ENCODE results near the gene ZNF492. TPM values are rescaled to one million over a fixed set of nuclear protein-coding genes. Genes with fewer than 3 reads are reported as not detected.

Gene ZNF492
- total RNA-seq, 1 donor from 2014 or later: not detected

DNA sequence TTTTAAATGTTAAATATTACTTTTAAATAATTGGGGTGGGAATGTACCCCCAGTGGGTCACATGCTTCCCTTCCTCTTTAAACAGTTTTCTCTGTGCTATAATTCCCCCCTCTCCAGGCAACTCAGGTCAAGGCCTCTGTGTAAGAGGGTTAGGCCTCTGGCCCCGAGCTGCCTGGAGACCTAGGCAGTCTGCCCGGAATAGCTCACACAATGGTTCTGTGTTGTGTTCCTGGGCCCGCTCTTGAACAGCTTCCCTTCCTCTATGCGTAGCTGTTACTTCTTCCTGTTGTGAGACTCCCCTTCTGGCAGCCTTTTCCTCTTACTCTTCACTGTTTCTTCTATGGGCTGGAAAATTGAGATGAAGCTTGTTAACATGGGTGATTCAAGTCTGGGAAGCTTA, 14.8 kb upstream of the ZNF492 start:
- H3K9me3 Mint-ChIP-seq (ENCODE audit: unreplicated experiment): peaks cover 25% of the 10 kb centered on the region
- H3K4me3 Mint-ChIP-seq (ENCODE audit: unreplicated experiment): no peak overlapping the region
- no peak overlapping the region for H3K27ac Mint-ChIP-seq (ENCODE audit: unreplicated experiment)
- no peak for DNase-seq (ENCODE audit: extremely low spot score, unreplicated experiment)
- H3K36me3 Mint-ChIP-seq (ENCODE audit: unreplicated experiment): no peaks in the 10 kb centered on the region
- no peaks in the 10 kb centered on the region for H3K27me3 Mint-ChIP-seq (ENCODE audit: unreplicated experiment)
- TF ChIP-seq, protein P1, sequence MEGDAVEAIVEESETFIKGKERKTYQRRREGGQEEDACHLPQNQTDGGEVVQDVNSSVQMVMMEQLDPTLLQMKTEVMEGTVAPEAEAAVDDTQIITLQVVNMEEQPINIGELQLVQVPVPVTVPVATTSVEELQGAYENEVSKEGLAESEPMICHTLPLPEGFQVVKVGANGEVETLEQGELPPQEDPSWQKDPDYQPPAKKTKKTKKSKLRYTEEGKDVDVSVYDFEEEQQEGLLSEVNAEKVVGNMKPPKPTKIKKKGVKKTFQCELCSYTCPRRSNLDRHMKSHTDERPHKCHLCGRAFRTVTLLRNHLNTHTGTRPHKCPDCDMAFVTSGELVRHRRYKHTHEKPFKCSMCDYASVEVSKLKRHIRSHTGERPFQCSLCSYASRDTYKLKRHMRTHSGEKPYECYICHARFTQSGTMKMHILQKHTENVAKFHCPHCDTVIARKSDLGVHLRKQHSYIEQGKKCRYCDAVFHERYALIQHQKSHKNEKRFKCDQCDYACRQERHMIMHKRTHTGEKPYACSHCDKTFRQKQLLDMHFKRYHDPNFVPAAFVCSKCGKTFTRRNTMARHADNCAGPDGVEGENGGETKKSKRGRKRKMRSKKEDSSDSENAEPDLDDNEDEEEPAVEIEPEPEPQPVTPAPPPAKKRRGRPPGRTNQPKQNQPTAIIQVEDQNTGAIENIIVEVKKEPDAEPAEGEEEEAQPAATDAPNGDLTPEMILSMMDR (IDR thresholded peaks at IDR 0.05): no peak
- H3K4me1 Mint-ChIP-seq (ENCODE audit: unreplicated experiment): no peaks in the 10 kb centered on the region

DNA sequence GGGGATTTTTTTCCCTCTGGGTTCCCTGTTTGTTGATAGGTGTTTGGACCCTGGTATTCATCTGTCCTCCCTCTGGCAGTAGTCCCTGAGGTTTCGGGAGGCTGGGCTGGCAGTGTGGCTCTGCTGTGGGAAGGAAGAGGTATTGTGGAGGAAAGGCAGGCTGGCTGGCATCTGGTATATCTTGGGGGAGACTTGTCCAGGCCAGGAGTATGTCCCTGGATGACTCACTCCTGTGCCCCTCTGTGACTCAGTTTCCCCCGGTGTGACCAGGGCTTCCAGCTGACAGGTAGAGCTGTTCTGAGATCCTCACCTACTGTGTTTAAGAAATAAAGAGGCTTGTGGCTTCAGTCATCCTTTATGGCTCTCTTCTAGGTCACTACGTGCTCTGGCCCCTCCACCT, 14.2 kb upstream of the ZNF492 start:
- DNase-seq (ENCODE audit: extremely low spot score, unreplicated experiment): peak; percentile 48
- Mint-ChIP-seq H3K27ac (ENCODE audit: unreplicated experiment) (no peak overlapping the region), H3K9me3 (ENCODE audit: unreplicated experiment) (peaks cover 24% of the 10 kb centered on the region), H3K4me1 (ENCODE audit: unreplicated experiment) (no peaks in the 10 kb centered on the region), H3K4me3 (ENCODE audit: unreplicated experiment) (no peak overlapping the region), H3K36me3 (ENCODE audit: unreplicated experiment) (no peaks in the 10 kb centered on the region), H3K27me3 (ENCODE audit: unreplicated experiment) (no peaks in the 10 kb centered on the region)
- TF ChIP-seq, protein P1 (IDR thresholded peaks at IDR 0.05): no peak

DNA sequence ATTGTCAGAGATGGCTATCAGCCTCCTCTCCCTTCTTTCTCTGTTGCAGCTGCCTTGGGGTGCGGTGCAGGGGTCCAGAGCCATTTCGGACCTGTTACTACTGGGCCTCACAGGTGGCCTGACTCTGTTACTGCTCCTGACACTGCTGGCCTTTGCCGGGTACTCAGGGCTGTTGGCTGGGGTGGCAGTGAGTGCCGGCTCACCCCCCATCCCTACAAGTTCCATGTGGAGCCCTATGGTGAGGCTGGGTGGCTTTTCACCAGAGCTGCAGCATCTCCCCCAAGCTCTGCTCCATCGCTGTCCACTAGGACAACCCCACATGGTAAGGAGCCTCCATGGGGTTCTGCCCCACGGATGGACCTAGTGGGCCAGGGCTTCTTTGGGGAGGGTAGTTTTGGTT, 13.7 kb upstream of the ZNF492 start:
- Mint-ChIP-seq H3K9me3 (ENCODE audit: unreplicated experiment) (peaks cover 20% of the 10 kb centered on the region), H3K27me3 (ENCODE audit: unreplicated experiment) (no peaks in the 10 kb centered on the region), H3K36me3 (ENCODE audit: unreplicated experiment) (no peaks in the 10 kb centered on the region), H3K4me1 (ENCODE audit: unreplicated experiment) (no peaks in the 10 kb centered on the region), H3K27ac (ENCODE audit: unreplicated experiment) (no peak overlapping the region), H3K4me3 (ENCODE audit: unreplicated experiment) (no peak overlapping the region)
- DNase-seq (ENCODE audit: extremely low spot score, unreplicated experiment): no peak
- TF ChIP-seq, protein P1 (IDR thresholded peaks at IDR 0.05): no peak

DNA sequence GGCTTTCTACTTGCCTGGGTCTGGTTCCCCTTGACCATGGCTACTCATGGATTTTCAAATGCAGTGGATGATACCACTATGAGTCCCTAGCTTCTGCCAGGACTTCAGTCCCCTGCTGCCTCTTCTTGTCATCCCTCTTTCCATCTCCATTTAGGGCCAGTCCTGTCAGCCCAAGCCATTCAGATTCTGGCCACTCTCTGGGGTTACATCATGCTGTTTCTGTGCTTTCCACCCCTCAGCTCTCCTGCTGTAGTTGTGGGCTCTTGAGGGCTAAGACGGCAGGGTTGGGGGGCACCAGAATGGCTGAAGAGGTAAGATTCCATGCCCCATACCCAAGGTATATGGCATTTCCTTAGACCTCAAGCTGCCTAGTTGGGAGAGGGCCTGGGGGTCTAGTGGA, 13.2 kb upstream of the ZNF492 start:
- H3K27ac Mint-ChIP-seq (ENCODE audit: unreplicated experiment): no peak overlapping the region
- H3K9me3 Mint-ChIP-seq (ENCODE audit: unreplicated experiment): peaks cover 17% of the 10 kb centered on the region
- no peaks in the 10 kb centered on the region for H3K4me1 Mint-ChIP-seq (ENCODE audit: unreplicated experiment)
- DNase-seq (ENCODE audit: extremely low spot score, unreplicated experiment): peak; percentile 49
- TF ChIP-seq, protein P1 (IDR thresholded peaks at IDR 0.05): no peak
- H3K36me3 Mint-ChIP-seq (ENCODE audit: unreplicated experiment): no peaks in the 10 kb centered on the region
- no peak overlapping the region for H3K4me3 Mint-ChIP-seq (ENCODE audit: unreplicated experiment)
- H3K27me3 Mint-ChIP-seq (ENCODE audit: unreplicated experiment): no peaks in the 10 kb centered on the region

DNA sequence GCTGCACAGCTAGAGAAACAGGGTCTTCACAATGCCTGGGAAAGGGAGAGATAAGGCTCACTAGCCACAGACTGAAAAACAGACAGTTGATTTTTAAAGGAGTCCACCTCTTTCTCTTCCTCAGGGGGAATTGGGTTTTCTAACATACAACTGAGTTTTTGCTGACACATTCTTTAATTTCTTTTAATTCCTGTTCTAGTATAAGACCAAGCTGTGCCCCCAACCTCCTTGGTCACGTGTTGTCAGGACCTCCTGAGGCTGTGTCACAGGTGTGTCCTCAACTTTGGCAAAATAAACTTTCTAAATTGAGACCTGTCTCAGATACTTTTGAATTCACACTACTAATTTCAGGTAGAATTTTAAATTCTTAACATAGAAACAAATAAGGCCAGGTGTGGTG, 12.1 kb upstream of the ZNF492 start:
- TF ChIP-seq, protein P1 (IDR thresholded peaks at IDR 0.05): no peak
- Mint-ChIP-seq H3K4me3 (ENCODE audit: unreplicated experiment) (no peak overlapping the region), H3K36me3 (ENCODE audit: unreplicated experiment) (no peaks in the 10 kb centered on the region), H3K9me3 (ENCODE audit: unreplicated experiment) (peaks cover 18% of the 10 kb centered on the region), H3K27ac (ENCODE audit: unreplicated experiment) (no peak overlapping the region), H3K27me3 (ENCODE audit: unreplicated experiment) (no peaks in the 10 kb centered on the region), H3K4me1 (ENCODE audit: unreplicated experiment) (no peaks in the 10 kb centered on the region)
- DNase-seq (ENCODE audit: extremely low spot score, unreplicated experiment): peak; percentile 6
